GM18502 (cell line): Measurements from ENCODE around the gene POLR2L.

Experiments
- ATAC-seq: cut with Tn5 transposase; IDR thresholded peaks from one replicate; pipeline ENCODE4 v1.9.1; 2021; ENCODE audit warnings: mild to moderate bottlenecking; ENCODE audit not compliant: unreplicated experiment, poor library complexity

Gene POLR2L

DNA sequence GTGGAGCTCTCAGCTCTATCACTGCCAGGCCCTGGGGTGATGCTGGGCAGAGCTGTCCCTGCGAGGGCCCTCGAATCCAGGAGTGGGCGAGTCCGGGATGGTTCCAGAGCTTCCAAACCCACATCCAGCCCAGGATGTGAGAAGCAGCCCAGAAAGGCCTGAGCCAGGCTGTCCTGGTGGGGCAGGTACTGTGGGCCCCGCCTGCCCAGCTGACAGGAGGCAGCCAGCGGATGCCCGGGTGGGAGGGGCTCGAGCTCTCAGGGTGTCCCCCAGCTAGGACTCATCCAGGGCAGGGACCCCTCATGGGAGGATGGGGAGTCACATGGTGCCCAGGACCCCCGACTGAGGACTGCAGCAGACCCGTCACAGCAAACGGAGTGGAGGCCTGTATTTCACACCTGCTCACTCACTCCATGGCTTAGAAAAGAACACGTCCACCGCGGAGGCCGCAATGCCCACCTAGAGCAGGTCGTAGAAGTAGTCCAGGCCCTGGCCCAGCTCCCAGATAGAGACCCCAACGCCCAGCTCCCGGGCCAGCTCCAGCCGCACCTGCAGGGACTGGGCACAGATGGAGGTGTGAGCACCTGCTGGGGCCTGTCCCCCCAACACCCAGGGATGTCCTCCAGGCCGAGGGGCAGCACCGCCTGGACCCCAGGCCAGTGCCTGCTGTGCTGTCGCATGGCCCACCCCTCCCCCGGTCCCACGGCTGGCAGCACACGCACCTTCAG lies 27.2 kb upstream of the POLR2L start:
- no peak for ATAC-seq

DNA sequence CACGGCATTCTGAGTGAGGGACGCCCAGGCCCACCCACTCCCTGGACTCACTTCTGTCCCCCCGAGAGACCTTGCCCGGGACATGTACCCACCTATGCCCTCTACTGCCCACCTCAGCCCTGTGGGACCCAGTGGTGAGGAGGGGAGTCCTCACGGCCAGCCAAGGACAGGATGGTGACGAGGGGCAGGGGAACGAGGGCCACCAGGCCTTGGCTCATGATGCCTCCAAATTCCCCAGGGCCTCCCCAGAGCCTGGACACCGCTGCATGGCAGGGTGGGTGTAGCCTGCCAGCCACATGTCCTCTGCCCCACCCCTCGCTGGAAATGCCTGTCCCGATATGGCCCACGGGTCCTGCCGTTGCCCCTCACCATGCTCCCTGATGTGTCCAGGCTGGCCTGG lies 26.5 kb upstream of the POLR2L start:
- no peak for ATAC-seq

DNA sequence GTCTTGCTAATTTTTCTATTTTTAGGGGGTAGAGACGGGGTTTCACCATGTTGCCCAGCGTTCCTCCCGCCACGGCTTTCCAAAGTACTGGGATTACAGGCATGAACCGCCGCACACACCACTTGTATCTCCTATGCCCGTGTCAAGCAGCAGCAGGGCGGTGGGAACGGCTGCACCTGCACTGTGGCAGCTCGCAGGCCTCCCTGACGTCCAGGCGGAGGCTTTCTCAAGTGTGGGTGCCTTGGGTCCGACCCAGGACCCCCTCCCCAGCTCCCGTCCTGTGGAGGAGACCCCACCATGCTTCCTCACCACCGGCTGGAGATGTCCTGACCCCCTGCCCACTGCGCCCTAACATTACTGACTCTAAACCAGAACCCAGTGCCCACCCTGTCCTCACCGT lies 26.1 kb upstream of the POLR2L start:
- no peak for ATAC-seq

DNA sequence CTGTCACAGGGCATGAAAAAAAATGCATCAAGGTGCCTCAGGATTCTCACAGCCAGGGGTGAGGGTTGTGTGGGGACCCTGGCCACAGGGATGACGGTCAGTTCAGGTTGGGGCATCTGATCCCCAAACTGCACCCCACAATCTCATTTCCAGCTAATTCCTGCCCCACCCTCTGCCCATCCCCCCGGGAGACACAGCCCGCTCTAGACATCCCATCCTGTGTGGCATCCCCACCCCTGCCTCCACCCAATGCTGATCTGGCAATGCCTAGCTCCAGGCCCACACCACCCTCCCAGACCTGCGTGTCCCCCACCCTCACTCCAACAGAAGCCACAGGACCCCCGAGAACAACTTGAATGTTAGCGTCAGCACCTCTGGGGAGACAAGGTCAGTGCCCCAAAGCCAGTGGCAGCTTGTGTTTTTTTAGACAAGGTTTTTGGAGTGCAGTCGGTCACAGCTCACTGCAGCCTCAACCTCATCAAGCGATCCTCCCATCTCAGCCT lies 25.6 kb upstream of the POLR2L start:
- ATAC-seq = no peak

DNA sequence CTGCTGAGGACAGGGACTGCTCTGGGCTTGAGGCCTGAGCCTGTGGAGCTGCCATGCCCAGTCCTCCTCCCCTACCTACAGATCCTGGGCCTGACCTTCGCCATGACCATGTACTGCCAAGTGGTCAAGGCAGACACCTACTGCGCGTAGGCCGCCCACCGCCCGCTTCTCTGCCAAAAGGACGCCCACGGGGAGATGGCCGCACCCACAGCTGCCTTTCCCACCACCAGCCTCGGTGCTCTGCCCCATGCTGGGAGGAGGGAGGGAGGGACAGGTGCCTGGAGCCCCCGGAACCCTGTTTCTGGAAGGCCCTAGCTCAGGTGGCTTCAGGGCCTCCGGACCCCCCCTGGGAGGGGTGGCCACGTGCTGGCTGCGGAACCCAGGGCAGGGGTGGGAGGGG lies 24.2 kb upstream of the POLR2L start:
- no peak for ATAC-seq

DNA sequence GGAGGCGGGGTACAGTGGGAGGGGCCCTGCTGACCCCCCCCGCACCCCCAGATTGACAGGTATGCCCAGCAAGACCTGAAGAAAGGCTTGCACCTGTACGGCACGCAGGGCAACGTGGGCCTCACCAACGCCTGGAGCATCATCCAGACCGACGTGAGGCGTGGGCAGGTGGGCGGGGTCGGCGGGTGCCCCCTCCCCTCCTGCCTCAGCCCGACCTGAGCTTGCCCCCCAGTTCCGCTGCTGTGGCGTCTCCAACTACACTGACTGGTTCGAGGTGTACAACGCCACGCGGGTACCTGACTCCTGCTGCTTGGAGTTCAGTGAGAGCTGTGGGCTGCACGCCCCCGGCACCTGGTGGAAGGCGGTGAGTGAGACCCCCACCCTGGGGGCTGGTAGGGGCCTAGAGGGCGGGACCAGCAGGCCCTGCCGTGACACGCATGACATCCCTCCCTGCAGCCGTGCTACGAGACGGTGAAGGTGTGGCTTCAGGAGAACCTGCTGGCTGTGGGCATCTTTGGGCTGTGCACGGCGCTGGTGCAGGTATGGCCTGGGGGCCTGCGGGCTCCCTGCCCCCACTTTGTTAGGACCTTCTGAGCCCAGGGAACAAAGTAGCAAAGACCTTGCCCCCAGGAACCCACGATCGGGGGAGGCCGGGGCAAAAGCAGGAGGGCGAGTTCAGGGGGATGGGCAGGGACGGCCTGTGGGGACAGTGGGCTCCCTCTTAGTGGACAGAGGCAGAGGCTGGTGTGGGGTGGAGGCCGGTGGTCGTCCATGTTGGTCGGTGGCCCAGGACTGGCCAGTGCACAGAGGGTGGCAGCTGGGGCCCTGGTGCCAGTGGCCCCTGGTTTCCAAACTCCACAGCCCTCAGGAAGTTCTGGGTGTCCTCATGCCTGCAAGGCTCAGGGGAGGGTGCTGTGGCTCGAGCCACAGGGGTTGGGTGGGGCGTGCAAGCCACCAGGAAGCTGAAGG lies 23.4 kb upstream of the POLR2L start:
- no peak for ATAC-seq

DNA sequence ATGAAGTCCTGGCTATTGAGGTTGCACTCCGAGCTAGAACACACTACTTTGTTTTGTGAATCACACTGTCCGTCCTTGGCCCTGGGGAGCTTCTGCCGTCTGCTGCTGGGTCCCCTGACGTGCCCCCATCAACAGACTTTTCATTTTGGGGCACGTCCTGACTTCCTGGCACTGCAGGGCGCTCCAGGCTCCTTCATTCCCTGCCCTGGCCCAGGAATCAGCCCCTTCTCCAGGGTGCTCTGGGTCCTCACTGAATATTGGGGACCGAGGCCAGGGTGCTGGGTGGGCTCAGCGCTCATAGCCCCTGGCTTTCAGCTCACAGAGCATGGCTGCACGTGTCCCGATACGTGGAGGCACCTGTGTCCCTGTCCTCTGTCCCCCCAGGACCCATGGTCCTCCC lies 22.6 kb upstream of the POLR2L start:
- ATAC-seq = no peak

DNA sequence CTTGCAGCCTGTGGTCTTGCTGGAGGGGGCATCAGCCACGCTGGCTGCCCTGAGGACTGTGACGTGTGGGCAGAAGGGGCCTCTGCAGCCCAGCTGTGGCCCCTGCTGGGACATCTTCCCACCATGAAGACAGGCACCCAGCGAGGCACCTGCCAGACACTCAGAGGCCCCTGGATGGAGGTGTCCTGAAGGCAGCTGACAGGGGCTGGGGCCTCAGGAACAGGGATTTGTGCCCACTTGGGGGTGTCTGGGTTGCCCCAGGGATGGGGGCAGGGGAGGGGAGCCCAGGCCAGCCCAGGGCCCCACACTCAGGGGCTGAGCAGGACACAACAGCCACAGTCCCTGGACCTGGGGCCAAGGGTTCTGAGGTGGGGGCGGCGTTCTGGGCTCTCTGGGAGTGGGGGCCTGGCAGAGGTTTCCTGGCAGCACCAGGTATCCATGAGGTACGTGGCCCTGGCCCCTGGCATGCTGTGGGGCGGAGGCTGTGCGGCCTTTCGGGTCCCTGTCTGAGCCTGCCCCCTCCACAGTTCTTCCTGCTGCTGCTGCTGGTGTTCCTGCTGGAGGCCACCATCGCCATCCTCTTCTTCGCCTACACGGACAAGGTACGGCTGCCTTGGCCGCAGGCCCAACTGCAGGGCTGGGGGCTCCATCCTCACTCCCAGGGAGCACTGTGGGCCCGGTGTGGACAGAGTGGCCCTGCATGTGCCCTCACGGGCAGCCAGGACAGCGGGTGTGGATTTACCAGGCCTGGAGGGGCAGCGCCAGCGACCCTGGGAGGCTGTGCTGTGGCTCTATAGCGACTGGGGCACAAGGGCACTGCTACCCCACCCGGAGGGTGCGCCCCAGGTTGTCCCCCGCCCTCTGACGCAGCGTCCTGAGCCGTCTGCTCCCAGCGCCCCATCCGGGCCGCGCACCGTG lies 21.8 kb upstream of the POLR2L start:
- ATAC-seq = no peak

DNA sequence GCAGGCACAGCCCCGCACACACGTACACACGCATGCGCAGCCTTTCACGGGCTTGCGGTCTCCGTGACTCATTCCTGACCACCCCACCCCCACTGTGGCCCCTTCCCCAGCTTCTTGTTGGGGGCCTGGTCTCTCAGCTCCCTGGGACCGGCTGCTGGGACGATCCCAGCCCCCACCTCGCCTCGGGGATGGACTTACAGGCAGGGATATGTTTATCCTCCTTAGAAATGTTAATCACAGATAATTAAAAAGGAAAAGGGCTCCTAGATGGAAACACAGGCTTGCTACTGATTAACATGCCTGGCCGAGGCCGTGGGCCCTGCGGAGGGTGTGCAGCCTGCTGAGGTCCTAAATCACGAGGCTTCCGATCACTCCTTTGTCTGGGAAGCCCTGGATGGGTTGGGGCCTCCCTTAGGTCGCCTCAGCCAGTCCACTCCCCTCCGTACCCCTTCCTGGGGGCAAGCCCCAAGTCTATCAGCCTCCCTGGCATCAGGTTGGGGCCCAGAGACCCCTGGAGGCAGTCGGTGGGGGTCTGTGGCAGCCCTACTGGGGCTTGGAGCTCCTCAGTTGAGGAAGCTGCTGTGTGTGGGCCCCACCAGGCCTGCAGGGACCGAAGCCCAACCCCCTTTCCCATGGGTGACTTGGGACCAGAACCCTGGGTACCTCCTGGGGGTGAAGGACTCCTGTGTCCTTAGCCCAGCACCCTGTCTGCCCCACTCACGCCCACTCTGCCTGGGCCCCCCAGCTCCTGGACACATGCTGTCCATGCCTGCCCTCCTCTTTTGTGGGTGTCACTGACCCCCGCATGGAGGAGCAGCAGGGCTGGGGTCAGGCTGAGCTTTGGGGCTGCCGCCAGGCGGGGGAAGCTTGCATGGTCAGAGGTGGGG lies 20.9 kb upstream of the POLR2L start:
- no peak for ATAC-seq

DNA sequence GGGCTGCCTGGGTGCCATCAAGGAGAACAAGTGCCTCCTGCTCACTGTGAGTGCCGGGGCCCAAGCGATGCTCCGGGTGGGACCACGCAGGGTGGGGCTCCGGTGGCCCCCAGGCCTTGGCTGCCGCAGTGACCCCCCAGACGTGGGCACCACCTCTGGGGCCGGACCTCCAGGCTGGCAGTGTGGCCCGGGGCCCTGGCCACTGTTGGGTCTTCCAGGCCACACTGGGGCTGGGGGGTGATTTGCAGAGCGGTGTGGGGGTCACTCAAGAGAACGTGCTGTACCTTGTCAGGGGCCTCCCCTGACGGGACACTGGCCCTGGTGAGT lies 20.3 kb upstream of the POLR2L start:
- ATAC-seq = no peak

DNA sequence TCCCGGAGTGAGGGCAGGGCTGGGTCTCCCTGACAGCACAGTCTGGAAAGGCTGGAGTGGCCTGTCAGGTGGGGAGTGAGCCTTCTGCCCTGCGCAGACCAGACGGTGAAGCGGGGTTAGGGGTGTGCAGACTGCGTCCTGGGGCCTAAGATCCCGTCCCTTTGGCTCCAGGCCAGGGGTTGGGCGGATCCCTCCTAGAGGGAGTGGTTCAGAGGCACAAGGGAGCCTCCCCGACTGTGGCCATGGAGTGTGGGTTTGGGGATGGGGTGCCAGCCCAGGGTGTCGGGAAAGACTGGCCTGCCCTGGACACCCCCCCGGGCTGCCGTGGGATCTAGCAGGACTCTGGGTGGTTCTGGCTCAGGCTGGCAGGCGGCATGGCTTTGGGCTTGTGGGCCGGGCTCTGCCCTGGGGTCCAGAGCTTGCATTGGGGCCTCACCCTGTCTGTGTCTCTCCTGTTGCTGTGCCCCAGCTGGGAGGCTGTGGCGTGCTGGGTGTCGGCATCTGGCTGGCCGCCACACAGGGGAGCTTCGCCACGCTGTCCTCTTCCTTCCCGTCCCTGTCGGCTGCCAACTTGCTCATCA lies 19.8 kb upstream of the POLR2L start:
- ATAC-seq = no peak

DNA sequence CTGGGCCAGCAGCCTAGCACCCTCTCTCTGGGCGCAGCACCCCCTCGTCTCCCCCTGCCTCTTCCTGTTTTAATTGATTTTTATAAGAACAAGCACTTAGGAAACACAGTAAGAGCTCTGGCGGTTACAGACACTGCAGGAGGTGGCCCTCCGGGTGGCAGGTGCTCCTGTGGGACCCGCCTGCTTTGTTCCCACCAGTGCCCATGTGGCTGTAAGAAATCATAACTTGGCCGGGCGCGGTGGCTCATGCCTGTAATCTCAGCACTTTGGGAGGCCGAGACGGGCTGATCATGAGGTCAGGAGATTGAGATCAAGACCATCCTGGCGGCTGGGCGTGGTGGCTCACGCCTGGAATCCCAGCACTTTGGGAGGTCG lies 18.8 kb upstream of the POLR2L start:
- ATAC-seq = no peak

DNA sequence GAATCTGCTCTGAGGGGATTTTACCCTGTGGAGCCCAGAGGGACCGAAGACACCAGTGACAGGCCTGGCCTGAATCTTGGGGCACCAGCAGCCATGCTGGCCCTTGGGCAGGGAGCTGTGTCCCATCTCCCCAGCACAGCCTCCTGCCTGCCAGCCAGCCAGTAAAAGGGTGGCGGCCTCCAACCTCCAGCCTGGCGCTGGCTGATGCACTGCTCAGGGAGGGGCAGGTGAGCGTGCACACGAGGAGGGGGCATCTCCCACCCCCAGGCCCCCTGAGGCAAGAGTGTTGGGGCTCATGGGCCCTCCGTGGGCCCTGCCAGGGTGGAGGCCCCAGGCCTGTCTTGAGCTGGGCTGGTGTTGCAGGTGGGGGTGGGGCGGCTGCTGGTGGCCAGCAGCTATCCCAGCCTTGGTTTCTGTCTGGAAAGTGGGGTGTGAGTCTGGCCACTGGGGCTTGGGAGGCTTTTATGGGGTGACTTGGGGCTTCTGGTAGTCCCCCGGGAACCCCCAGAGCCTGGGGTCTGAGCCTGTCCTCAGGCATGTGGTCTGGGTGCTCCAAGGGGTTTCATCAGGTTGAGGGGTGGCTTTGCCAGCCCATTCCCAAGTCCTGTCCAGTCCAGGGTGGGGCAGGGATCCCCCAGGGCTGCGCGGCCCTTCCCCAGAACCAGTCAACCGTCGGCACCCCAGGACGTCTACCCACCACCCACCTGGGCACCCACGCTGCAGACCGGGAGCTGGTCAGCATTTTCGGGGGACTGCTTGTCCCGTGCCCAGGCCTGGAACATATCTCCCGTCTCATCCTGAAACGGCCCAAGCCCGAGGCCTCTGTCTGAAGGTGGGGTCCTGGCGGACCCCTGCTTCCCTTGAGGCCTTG lies 18.1 kb upstream of the POLR2L start:
- ATAC-seq = no peak

DNA sequence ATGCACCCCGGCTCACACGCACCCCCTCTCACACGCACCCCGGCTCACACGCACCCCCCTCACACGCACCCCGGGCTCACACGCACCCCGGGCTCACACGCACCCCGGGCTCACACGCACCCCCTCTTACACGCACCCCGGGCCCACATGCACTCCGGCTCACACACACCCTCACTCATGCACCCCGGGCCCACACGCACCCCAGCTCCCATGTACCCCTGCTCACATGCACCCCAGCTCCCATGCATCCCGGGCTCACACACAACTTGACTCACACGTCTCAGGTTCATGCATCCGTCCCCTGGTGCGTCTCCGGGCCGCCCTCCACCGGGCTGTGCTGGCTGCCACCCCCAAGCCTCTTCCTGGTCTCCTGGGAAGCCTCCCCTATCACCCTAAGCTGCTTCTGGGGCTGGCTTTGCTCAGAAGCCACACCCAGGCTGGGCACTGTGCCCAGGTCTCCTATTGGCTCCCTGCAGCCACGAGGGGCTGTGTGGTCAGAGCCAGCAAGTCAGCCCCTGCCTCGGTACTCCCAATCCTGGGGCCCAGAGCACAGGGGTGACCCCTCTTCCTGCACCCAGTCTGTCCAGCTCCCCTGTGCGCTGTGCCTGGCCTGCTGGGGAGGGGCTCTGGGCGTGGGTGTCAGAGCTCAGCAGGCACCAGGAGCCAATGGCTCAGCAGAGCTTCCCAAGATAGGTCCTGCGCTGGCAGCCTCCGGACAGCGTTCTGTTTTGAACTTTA lies 17.2 kb upstream of the POLR2L start:
- ATAC-seq = no peak

DNA sequence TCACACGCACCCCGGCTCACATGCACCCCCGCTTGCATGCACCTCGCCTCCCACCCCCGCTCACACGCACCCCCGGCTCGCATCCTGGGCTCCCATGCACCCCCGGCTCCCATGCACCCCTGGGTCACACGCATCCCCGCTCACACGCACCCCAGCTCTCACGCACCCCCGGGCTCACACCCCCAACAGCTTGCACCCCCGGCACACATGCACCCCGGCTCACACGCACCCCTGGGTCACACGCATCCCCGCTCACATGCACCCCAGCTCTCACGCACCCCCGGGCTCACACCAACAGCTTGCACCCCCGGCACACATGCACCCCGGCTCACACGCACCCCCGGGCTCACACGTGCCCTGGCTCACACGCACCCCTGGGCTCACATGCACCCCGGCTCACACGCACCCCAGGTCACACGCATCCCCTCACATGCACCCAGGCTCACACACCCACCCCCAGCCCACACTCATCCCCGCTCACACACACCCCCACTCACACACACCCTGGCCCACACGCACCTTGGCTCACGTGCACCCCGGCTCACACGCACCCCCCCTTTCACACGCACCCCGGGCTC lies 16.5 kb upstream of the POLR2L start:
- ATAC-seq = no peak

DNA sequence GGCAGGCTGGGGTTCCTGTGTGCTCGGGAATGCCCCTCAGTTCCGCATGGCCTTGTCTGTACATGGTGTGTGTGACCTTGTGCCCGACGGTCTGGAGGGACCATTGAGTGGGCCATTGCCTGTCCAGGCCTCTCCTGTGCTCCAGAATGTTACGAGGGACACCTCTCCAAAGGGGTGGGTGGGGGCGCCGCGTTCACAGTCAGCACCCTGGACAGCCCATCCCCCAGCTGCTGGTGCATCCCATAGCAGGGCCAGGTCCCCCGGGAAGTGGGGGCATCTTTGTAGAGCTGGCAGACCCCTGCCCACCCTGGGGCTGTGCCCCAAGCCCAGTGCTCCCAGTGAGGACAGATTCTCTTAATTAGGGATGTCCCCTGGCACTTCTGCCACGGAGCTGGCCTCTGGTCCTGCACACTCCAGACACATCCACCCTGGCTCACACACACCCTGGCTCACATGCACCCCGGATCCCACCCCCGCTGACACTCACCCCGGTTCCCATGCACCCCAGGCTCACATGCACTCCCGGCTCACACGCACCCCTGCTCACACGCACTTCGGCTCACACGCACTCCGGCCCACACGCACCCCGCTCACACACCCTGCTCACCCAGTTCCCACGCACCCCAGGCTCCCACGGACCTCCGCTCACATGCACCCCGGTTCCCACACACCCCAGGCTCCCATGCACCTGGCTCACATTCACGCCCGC lies 15.9 kb upstream of the POLR2L start:
- no peak for ATAC-seq

DNA sequence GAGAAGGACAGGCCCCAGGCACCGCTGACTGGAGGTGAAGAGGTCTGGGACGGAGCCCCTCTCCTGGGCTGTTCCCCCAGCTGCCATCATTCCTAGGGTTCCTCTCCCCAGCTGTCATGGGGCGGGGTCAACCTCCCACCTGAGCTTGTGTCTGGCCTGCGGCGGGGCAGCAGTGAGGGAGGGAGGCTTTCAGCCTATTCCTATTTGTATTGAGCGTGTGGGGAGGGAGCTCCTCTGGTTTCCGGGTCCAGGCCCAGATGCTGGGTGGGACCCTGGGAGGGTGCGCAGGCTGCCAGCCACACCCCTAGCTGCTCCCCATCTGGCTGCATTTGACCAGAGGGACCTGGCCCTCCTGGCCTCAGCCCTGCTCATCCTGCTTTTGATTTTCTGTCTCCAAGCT lies 14.1 kb upstream of the POLR2L start:
- ATAC-seq = no peak
